Breast epithelium (tissue), 4 donors: ENCODE results near the gene EXOC3L4. TPM values are rescaled to one million over a fixed set of nuclear protein-coding genes. Genes with fewer than 3 reads are reported as not detected.
A peak's percentile ranks its signal among the peaks of the same experiment; 100 is the strongest.

ENCODE experiments used
- DNase-seq, 2 donors: peaks; one replicate each; pipeline ENCODE4 v3.0.0-alpha.2; 2019; ENCODE audit warnings: low spot score in 2 of 2
- H3K27ac ChIP-seq, 2 donors: fragments of 200-600 bp; sonication (generic) in 1 of 2; one replicate each; pipeline ENCODE4 v1.5.1; 2016 to 2019; ENCODE audit warnings: mild to moderate bottlenecking in 1 of 2
- H3K27me3 ChIP-seq, 2 donors: fragments of 200-600 bp; sonication (generic) in 1 of 2; one replicate each; pipeline versions ENCODE4 v1.5.1 to v1.6.0; 2017 to 2019; ENCODE audit warnings: control low read depth in 1 of 2, mild to moderate bottlenecking in 1 of 2
- H3K36me3 ChIP-seq: fragments of 200-600 bp; one replicate; pipeline ENCODE4 v1.5.1; 2019
- H3K4me1 ChIP-seq, 2 donors: fragments of 200-600 bp; sonication (generic); one replicate each; pipeline ENCODE4 v1.5.1; 2016 to 2019; ENCODE audit warnings: control low read depth in 1 of 2
- H3K4me3 ChIP-seq, 3 donors: fragments of 200-600 bp; sonication (generic); 1 replicate in 2 of 3; 2 replicates in 1 of 3; pipeline ENCODE4 v1.5.1; 2016 to 2019; ENCODE audit warnings: mild to moderate bottlenecking in 3 of 3, moderate library complexity in 2 of 3
- H3K9me3 ChIP-seq, 2 donors: fragments of 200-600 bp; sonication (generic) in 1 of 2; one replicate each; pipeline ENCODE4 v1.5.1; 2016 to 2019; ENCODE audit warnings: control low read depth in 1 of 2
- POLR2A ChIP-seq: fragments of 450-650 bp; IDR thresholded peaks from one replicate; pipeline ENCODE4 v1.6.1; 2016; ENCODE audit warnings: antibody characterized with exemption, mild to moderate bottlenecking, moderate library complexity
- POLR2AphosphoS5 ChIP-seq, 3 donors: sonication (generic); formaldehyde crosslinking; IDR thresholded peaks; one replicate each; pipeline ENCODE4 v1.6.1; 2017; ENCODE audit warnings: antibody characterized with exemption in 3 of 3
- intact Hi-C: fragments of 100-400 bp; cut with DNase I; formaldehyde crosslinking; loops from one replicate; pipeline ENCODE4 v1.15.1; 2023; ENCODE audit warnings: low total_unique reads
- total RNA-seq, 3 donors: library from RNA; depleted of rRNA; stranded (reverse); fragments of >200 nt; gene quantifications; one replicate each; pipeline ENCODE4 v1.1.0, GENCODE V29; 2016
- TF ChIP-seq, protein P1 (sequence below), 3 donors: fragments of 450-650 bp; IDR thresholded peaks; one replicate each; pipeline ENCODE4 v1.5.1; 2016 to 2017; ENCODE audit warnings: antibody characterized with exemption in 3 of 3, mild to moderate bottlenecking in 3 of 3, moderate library complexity in 3 of 3

Gene EXOC3L4
- total RNA-seq, 3 donors from 2014 or later = 0.66 to 1.0 TPM; not detected in 1

DNA sequence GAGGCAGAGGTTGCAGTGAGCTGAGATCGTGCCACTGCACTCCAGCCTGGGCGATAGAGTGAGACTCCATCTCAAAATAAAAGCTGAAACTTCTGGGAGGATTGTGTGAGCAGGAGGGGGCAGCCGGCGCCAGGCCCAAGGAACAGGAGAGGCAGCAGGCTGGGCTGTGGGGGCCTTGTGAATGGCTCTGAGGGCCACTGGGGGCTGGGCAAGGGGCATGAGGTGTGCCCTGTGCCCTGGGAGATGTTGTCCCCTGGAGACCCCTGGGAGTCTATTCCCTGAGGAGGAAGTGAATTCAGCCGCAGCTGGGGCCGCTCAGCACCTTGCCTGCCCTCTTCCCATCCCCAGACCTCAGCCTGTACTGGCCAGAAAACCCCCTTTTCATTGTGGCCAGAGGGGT is 5.6 kb upstream of the EXOC3L4 start:
- TF ChIP-seq POLR2A (no peak), POLR2AphosphoS5 (IDR thresholded peaks at IDR 0.05) (no peak)
- TF ChIP-seq, protein P1, sequence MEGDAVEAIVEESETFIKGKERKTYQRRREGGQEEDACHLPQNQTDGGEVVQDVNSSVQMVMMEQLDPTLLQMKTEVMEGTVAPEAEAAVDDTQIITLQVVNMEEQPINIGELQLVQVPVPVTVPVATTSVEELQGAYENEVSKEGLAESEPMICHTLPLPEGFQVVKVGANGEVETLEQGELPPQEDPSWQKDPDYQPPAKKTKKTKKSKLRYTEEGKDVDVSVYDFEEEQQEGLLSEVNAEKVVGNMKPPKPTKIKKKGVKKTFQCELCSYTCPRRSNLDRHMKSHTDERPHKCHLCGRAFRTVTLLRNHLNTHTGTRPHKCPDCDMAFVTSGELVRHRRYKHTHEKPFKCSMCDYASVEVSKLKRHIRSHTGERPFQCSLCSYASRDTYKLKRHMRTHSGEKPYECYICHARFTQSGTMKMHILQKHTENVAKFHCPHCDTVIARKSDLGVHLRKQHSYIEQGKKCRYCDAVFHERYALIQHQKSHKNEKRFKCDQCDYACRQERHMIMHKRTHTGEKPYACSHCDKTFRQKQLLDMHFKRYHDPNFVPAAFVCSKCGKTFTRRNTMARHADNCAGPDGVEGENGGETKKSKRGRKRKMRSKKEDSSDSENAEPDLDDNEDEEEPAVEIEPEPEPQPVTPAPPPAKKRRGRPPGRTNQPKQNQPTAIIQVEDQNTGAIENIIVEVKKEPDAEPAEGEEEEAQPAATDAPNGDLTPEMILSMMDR (IDR thresholded peaks at IDR 0.05) = no peak
- peaks cover 0 to 21% of the 10 kb centered on the region in 2 donors for H3K27me3 ChIP-seq
- intact Hi-C loops = no loop called here
- no peaks in the 10 kb centered on the region for H3K36me3 ChIP-seq
- no peak overlapping the region for H3K4me3 ChIP-seq
- no peaks in the 10 kb centered on the region for H3K9me3 ChIP-seq
- no peak for DNase-seq
- H3K27ac ChIP-seq = no peak overlapping the region
- H3K4me1 ChIP-seq = no peaks in the 10 kb centered on the region

DNA sequence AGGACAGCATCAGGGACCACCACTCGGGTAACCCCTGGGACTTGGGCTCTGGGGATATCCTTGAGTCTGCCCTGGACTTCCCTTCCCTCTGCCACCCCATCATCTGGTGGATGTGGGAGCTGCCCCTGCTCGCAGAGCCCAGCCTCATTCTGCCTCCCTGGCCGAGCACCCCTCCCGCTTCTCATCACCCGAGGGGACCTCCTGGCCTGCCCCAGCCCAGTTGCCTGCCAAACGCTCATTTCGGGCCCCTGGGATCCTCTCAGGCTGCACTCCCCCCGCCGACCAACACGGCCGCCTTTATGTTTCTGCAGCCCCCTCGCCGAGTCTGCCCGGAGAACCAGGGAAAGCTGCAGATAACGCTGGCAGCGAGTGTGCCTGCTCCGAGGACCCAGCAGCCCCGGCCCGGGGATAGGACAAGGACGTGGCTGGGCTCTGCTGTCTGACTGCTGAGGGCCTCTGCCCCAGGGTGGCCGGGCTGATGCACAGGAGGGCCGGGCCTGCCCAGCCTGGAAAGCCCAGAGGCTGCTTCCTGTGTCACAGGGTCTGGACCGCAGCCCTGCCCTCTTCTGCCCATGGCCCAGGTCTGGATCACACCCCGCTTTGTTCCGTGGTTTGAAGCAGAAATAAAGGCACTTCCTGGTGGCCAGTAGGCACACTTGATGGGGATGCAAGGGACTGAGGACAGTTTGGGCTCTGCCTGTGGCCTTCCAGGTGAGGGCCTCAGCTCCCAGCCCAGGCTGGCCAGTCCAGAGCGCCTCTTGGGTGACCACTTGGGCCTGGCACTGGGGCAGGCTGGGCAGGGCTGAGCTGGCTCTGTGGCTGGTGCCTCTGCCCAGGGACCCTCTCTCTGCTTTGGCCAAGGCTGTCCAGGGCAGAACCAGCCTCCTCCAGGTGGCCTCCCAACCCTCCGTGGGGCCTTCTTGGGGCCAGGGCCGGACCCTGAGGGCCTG is 4.9 kb upstream of the EXOC3L4 start:
- TF ChIP-seq, protein P1 (IDR thresholded peaks at IDR 0.05) = no peak
- TF ChIP-seq POLR2AphosphoS5 (IDR thresholded peaks at IDR 0.05) (no peak), POLR2A (no peak)
- H3K27me3 ChIP-seq = peaks cover 0 to 14% of the 10 kb centered on the region in 2 donors
- H3K9me3 ChIP-seq = no peaks in the 10 kb centered on the region
- H3K4me1 ChIP-seq = no peaks in the 10 kb centered on the region
- DNase-seq = no peak
- H3K4me3 ChIP-seq = no peak overlapping the region
- H3K27ac ChIP-seq = no peak overlapping the region
- no peaks in the 10 kb centered on the region for H3K36me3 ChIP-seq
- intact Hi-C loops = no loop called here

DNA sequence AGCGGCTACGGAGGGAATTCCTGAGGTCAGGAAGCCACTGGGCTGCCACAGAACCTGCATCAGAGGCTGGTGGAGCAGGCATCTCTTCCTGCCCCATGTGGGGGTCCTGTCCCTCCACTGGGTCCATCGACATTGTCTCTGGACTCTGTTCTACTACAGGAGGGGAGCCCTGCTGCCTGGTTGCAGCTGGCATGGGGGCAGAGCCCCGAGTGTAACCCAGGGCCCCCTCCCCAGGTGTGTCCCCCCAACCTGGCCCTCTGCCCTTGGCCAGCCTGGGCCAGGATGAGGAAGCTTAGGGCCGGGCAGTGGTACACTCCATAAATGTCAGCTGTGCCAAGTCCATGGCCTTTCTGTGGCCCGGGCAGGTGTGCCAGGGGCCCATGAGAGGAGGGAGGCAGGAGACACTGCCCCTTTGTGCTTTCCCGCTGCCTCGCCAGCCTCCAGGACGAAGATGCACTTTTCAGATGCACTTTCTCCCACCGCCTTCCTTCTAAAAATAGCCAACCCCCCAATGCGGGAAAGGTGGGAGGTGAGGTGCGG is 4.0 kb upstream of the EXOC3L4 start:
- Histone ChIP-seq H3K9me3 (no peaks in the 10 kb centered on the region), H3K4me3 (peak overlapping the region in 2 of 3 donors; percentile 54 to 75), H3K27me3 (peaks cover 0 to 5% of the 10 kb centered on the region in 2 donors), H3K36me3 (no peaks in the 10 kb centered on the region), H3K27ac (no peak overlapping the region), H3K4me1 (no peaks in the 10 kb centered on the region)
- TF ChIP-seq POLR2A (no peak), POLR2AphosphoS5 (IDR thresholded peaks at IDR 0.05) (no peak)
- TF ChIP-seq, protein P1 (IDR thresholded peaks at IDR 0.05) = no peak
- DNase-seq = no peak
- intact Hi-C loops = no loop called here

DNA sequence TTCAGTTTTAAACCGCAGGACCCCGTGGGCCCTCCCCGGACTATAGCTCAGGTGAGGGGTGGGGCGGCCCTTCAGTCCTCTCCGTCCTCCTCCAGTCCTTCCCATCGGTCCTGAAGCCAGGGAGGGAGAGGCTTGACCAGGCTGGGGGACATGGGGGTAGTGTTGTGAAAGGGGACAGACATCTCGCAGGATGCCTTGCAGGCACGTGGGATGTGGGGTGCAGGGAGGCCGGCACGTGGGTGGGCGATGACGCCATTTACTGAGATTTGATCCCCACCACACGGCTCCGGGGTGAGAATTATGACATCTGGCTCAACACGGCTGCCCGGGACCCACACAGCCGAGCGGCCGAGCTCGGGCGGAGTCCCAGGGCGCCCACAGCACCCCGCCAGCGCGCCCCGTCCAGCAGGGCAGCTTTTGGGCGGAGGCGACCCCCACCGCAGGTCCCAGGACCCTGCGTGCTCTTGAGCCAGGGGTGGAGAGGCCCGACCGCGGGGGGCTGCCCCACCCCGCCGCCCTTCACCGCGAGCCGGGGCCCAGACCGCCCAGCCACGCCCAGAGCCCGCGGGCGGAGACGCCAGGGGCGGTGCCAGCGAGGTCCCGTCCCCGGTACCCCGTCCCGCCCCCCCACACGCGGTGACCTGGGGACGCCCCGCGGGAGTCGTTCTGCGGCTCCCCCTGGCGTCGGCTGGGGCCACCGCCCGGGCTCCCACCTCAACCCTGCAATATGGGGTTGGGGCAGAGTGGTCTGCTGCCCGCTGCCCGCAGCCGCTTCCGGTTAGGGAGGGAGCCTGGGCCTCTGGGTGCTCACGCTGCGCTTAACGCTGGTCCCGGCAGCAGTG is 3.3 kb upstream of the EXOC3L4 start:
- Histone ChIP-seq H3K4me3 (peak overlapping the region; percentile 46 to 75 (median 54)), H3K27ac (peak overlapping the region in 1 of 2 donors; percentile 27), H3K4me1 (no peaks in the 10 kb centered on the region), H3K36me3 (no peaks in the 10 kb centered on the region), H3K9me3 (no peaks in the 10 kb centered on the region), H3K27me3 (no peaks in the 10 kb centered on the region)
- DNase-seq = no peak
- TF ChIP-seq, protein P1 (IDR thresholded peaks at IDR 0.05) = peak in 2 of 3 donors; percentile 24 to 25
- TF ChIP-seq POLR2AphosphoS5 (IDR thresholded peaks at IDR 0.05) = peak in 1 of 3 donors; percentile 46
- TF ChIP-seq POLR2A = no peak
- intact Hi-C loops = no loop called here
